Brain microvascular endothelial cell (primary cell): ENCODE results near the gene OASL.
"Not testable (repeated sequence)": the region's sequence is repeated elsewhere in the genome, so short reads cannot be mapped to it uniquely, and the experiment has no call there.

Experiments used
- DNase-seq: peaks from one replicate; pipeline ENCODE4 v3.0.0-alpha.2; 2020
- H3K27ac ChIP-seq: fragments of 250-450 bp; sonication (Bioruptor Pico); 2 replicates; pipeline ENCODE4 v1.5.1; 2020; ENCODE audit warnings: mild to moderate bottlenecking, moderate library complexity
- H3K27me3 ChIP-seq: fragments of 250-450 bp; sonication (Bioruptor Pico); replicated peaks from 2 replicates; pipeline ENCODE4 v1.5.1; 2020; ENCODE audit warnings: mild to moderate bottlenecking
- H3K36me3 ChIP-seq: fragments of 250-450 bp; sonication (Bioruptor Pico); replicated peaks from 2 replicates; pipeline ENCODE4 v1.5.1; 2020; ENCODE audit warnings: mild to moderate bottlenecking
- H3K4me3 ChIP-seq: 2 replicates; pipeline ENCODE4 v1.5.1; 2011; ENCODE audit warnings: low read depth, mild to moderate bottlenecking, control low read depth, low read length, moderate library complexity
- in situ Hi-C: cut with HindIII; loops from 2 replicates; pipeline ENCODE4 v1.10.0; 2017; ENCODE audit warnings: low sequenced_read_pairs, low pct_ligation_motif_present
- TF ChIP-seq, protein P1 (sequence below): IDR thresholded peaks from 2 replicates; pipeline ENCODE4 v1.5.1; 2011; ENCODE audit warnings: low read depth, mild to moderate bottlenecking, moderate library complexity, low read length, control low read depth, inconsistent platforms; ENCODE audit errors: missing control alignments

Gene OASL

DNA sequence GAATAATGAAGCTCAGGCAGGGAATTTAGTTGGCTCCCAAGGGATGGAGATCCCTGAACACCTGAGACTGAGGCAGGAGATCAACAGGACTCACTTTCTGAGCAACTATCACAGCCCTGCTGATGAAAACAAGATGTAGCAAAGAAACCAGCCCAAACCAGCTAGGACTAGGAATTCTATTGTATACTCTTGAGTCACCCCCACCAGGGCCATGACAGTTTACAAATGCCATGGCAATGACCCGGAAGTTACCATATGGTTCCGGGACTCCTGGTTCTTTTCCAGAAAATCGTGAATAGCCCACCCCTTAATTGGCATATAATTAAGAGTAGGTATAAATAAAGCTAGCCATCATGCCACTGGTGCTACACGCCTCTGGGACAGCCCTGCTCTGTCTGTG is 46.0 kb upstream of the OASL start:
- H3K4me3 ChIP-seq: no peak overlapping the region
- H3K36me3 ChIP-seq: no peaks in the 10 kb centered on the region
- no peak for DNase-seq
- no peaks in the 10 kb centered on the region for H3K27me3 ChIP-seq
- TF ChIP-seq, protein P1, sequence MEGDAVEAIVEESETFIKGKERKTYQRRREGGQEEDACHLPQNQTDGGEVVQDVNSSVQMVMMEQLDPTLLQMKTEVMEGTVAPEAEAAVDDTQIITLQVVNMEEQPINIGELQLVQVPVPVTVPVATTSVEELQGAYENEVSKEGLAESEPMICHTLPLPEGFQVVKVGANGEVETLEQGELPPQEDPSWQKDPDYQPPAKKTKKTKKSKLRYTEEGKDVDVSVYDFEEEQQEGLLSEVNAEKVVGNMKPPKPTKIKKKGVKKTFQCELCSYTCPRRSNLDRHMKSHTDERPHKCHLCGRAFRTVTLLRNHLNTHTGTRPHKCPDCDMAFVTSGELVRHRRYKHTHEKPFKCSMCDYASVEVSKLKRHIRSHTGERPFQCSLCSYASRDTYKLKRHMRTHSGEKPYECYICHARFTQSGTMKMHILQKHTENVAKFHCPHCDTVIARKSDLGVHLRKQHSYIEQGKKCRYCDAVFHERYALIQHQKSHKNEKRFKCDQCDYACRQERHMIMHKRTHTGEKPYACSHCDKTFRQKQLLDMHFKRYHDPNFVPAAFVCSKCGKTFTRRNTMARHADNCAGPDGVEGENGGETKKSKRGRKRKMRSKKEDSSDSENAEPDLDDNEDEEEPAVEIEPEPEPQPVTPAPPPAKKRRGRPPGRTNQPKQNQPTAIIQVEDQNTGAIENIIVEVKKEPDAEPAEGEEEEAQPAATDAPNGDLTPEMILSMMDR: no peak
- in situ Hi-C loops: no loop called here
- H3K27ac ChIP-seq: no peak overlapping the region

DNA sequence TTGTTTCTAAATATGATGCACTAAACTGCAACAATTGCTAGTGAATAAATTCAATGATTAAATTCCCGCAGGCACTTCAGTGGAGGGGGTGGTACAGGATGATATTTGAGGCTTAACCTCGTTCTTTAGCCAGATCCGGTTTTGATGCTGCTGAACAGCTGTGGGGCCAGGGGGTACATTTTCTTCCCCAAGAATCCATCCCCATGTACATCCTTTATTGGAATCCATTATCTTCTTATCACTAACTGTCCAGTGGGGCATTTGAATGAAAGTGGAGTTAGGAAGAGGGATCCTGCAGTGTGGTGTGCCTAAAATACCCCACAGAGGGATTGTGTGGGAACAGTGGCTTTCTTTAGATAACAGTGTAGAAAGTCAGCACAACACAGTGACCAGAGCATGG is 45.2 kb upstream of the OASL start:
- Histone ChIP-seq H3K27ac (no peak overlapping the region), H3K27me3 (no peaks in the 10 kb centered on the region), H3K36me3 (no peaks in the 10 kb centered on the region), H3K4me3 (no peak overlapping the region)
- TF ChIP-seq, protein P1: no peak
- in situ Hi-C loops: no loop called here
- no peak for DNase-seq

DNA sequence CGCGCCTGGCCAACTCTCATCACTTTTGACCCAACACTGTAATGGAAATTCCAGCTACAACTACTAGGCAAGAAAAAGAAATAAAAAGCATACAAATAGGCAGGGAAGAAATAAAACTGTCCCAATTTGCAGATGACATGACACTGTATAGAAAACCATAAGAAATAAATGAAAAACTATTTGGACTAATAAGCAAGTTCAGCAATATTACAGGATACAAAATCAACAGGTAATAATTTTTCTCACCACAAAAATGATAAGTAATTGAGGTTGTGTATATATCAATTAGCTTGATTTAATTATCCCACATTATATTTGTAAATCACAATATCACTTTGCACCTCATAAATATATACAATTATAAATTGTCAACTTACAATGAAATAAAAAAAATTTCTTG is 41.9 kb upstream of the OASL start:
- Histone ChIP-seq H3K36me3 (no peaks in the 10 kb centered on the region), H3K27me3 (no peaks in the 10 kb centered on the region), H3K27ac (no peak overlapping the region), H3K4me3 (no peak overlapping the region)
- in situ Hi-C loops: no loop called here
- no peak for DNase-seq
- TF ChIP-seq, protein P1: no peak

DNA sequence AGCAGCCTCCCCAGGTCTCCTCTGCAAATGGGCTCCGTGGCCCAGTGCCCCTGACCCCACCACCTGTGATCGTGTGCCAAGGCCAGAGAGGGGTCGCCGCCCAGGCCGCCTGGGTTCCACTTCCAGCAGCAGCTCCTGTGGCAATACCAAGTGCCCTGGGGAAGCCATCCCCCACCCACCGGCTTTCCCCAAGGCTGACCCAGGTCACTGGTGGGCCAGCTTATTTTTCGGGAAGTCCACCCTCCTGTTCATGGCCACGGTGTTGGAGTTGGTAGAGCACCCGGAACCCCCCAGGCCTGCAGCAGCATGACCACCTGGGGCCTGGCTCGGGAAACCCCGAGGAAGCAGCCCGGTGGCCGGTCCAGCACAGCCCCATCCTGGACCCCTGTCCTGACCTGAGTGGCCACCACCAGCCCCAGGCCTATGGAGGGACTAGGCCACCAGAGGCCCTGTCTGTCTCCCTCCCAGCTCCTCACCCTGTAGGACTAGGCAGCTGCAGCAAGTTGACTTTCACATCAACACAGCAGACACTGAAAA is 40.8 kb upstream of the OASL start:
- in situ Hi-C loops: no loop called here
- TF ChIP-seq, protein P1: no peak
- no peak overlapping the region for H3K4me3 ChIP-seq
- no peak overlapping the region for H3K27ac ChIP-seq
- no peak for DNase-seq
- H3K36me3 ChIP-seq: no peaks in the 10 kb centered on the region
- H3K27me3 ChIP-seq: no peaks in the 10 kb centered on the region

DNA sequence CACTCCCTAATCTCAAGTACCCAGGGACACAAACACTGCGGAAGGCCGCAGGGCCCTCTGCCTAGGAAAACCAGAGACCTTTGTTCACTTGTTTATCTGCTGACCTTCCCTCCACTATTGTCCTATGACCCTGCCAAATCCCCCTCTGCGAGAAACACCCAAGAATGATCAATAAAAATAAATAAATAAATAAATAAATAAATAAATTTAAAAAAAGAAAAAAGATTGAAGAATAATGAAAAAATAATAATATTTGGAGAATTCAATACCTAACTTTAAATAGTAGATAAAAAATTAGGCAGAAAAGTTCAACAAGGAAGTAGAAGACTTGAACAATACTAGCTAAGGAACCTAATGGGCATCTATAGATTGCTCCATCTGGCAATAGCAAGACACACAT is 38.4 kb upstream of the OASL start:
- in situ Hi-C loops, H3K27me3 ChIP-seq, H3K4me3 ChIP-seq, DNase-seq, H3K27ac ChIP-seq, H3K36me3 ChIP-seq: not testable (repeated sequence)

DNA sequence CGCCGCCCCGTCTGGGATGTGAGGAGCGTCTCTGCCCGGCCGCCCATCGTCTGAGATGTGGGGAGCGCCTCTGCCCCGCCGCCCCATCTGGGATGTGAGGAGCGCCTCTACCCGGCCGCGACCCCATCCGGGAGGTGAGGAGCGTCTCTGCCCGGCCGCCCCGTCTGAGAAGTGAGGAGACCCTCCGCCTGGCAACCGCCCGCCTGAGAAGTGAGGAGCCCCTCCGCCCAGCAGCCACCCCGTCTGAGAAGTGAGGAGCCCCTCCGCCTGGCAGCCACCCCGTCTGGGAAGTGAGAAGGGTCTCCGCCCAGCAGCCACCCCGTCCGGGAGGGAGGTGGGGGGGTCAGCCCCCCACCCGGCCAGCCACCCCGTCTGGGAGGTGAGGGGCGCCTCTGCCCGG is 36.9 kb upstream of the OASL start:
- H3K36me3 ChIP-seq, H3K4me3 ChIP-seq, DNase-seq, in situ Hi-C loops, H3K27me3 ChIP-seq, H3K27ac ChIP-seq: not testable (repeated sequence)

DNA sequence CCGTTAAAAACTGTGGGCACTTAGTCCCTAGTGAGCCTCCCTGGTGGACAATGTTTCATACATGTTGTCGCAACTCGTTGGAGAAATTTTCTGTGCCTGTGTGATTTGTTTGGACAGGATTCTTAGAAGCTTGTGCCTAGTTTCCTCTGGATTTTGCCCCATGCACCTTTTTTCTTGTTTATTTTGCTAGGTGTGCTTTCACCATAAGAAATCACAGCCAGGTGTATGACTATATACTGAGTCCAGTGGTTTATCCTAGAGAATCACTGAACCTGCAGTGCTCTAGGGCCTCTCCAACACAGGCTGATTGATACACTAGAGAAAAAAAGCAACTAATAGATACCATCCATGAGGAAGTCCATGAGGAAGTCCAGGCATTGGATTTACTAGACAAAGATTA is 33.1 kb upstream of the OASL start:
- DNase-seq: no peak
- H3K36me3 ChIP-seq: no peaks in the 10 kb centered on the region
- in situ Hi-C loops: no loop called here
- no peak overlapping the region for H3K27ac ChIP-seq
- H3K27me3 ChIP-seq: peaks cover 4% of the 10 kb centered on the region
- TF ChIP-seq, protein P1: no peak
- H3K4me3 ChIP-seq: no peak overlapping the region
